CD4-positive, alpha-beta T cell (primary cell): Measurements from ENCODE around the gene KDM8. TPM values are rescaled to one million over a fixed set of nuclear protein-coding genes. Genes with fewer than 3 reads are reported as not detected.
A peak's percentile ranks its signal among the peaks of the same experiment; 100 is the strongest.

Experiments
- ATAC-seq: fragments of 200-7000 bp; cut with Tn5 transposase; one replicate; pipeline ENCODE4 v1.10.0; 2022; ENCODE audit warnings: mild to moderate bottlenecking; ENCODE audit not compliant: poor library complexity
- CTCF ChIA-PET: fragments of 350-600 bp; sonication (Branson Sonifier 250); formaldehyde crosslinking; loops from one replicate; lab custom pipeline; 2021; ENCODE audit warnings: antibody characterized with exemption, inconsistent platforms; lab: Charles Lee
- POLR2A ChIA-PET: fragments of 350-600 bp; sonication (Branson Sonifier 250); formaldehyde crosslinking; loops from one replicate; lab custom pipeline; 2021; ENCODE audit warnings: antibody characterized with exemption, inconsistent platforms; lab: Charles Lee
- DNase-seq, 14 experiments: peaks; one replicate each; pipeline ENCODE4 v3.0.0-alpha.2; 2013 to 2020; ENCODE audit warnings: mixed read lengths in 2 of 14
- H3K27ac ChIP-seq, 2 donors: one replicate each; pipeline versions ENCODE4 v1.5.1 to v1.7.0; 2013; ENCODE audit warnings: low read length in 2 of 2, low read depth in 1 of 2, mild to moderate bottlenecking in 1 of 2
- H3K27me3 ChIP-seq, 2 experiments: 1 replicate in 1 of 2; 2 replicates in 1 of 2; pipeline versions ENCODE4 v1.6.1 to v1.7.0; 2013; ENCODE audit warnings: low read length in 2 of 2, control low read depth in 1 of 2, mild to moderate bottlenecking in 1 of 2, moderate library complexity in 1 of 2; ENCODE audit not compliant: insufficient read depth in 2 of 2, control insufficient read depth in 1 of 2
- H3K36me3 ChIP-seq: one replicate; pipeline ENCODE4 v1.6.1; 2013; ENCODE audit warnings: low read length, control low read depth; ENCODE audit not compliant: insufficient read depth
- H3K4me1 ChIP-seq: one replicate; pipeline ENCODE4 v1.6.1; 2013; ENCODE audit warnings: low read length, control low read depth; ENCODE audit not compliant: insufficient read depth
- H3K4me3 ChIP-seq: one replicate; pipeline ENCODE4 v1.5.1; 2013; ENCODE audit warnings: mild to moderate bottlenecking, low read length, moderate library complexity
- H3K9me3 ChIP-seq, 2 experiments: 1 replicate in 1 of 2; 2 replicates in 1 of 2; pipeline versions ENCODE4 v1.6.1 to v1.7.0; 2013; ENCODE audit warnings: low read length in 2 of 2, mild to moderate bottlenecking in 2 of 2, control low read depth in 1 of 2, moderate library complexity in 1 of 2; ENCODE audit not compliant: control insufficient read depth in 1 of 2, insufficient read depth in 1 of 2
- H3K27ac Mint-ChIP-seq: one replicate; pipeline ENCODE4 v1.8.0; 2020; ENCODE audit warnings: mixed read lengths
- H3K27me3 Mint-ChIP-seq: one replicate; pipeline ENCODE4 v1.8.0; 2021; ENCODE audit warnings: mixed read lengths
- H3K36me3 Mint-ChIP-seq: one replicate; pipeline ENCODE4 v1.8.0; 2021; ENCODE audit warnings: low read depth, mixed read lengths
- H3K4me1 Mint-ChIP-seq: one replicate; pipeline ENCODE4 v1.8.0; 2021; ENCODE audit warnings: low read depth, mixed read lengths
- H3K4me3 Mint-ChIP-seq: one replicate; pipeline ENCODE4 v1.8.0; 2020; ENCODE audit warnings: mild to moderate bottlenecking, mixed read lengths
- H3K9me3 Mint-ChIP-seq: one replicate; pipeline ENCODE4 v1.8.0; 2020; ENCODE audit warnings: mixed read lengths
- intact Hi-C, 2 experiments: fragments of 100-400 bp; cut with DNase I in 1 of 2; cut with micrococcal nuclease in 1 of 2; formaldehyde crosslinking; loops; one replicate each; pipeline versions ENCODE4 v1.15.1 to v1.9.0; 2023 to 2025; cut with DNase I, micrococcal nuclease
- total RNA-seq, 174 experiments: library from RNA in 2 of 174; stranded (reverse) in 2 of 174; gene quantifications; one replicate each; pipeline ENCODE4 v1.2.3 and lab custom pipeline; 2021 to 2026
- TF ChIP-seq, protein P1 (sequence below): fragments of 200-600 bp; IDR thresholded peaks from one replicate; pipeline ENCODE4 v1.8.0; 2022; ENCODE audit warnings: antibody characterized with exemption, mild to moderate bottlenecking

Gene KDM8
- total RNA-seq, 2 experiments from 2014 or later, result 15.1 to 17.3 TPM

DNA sequence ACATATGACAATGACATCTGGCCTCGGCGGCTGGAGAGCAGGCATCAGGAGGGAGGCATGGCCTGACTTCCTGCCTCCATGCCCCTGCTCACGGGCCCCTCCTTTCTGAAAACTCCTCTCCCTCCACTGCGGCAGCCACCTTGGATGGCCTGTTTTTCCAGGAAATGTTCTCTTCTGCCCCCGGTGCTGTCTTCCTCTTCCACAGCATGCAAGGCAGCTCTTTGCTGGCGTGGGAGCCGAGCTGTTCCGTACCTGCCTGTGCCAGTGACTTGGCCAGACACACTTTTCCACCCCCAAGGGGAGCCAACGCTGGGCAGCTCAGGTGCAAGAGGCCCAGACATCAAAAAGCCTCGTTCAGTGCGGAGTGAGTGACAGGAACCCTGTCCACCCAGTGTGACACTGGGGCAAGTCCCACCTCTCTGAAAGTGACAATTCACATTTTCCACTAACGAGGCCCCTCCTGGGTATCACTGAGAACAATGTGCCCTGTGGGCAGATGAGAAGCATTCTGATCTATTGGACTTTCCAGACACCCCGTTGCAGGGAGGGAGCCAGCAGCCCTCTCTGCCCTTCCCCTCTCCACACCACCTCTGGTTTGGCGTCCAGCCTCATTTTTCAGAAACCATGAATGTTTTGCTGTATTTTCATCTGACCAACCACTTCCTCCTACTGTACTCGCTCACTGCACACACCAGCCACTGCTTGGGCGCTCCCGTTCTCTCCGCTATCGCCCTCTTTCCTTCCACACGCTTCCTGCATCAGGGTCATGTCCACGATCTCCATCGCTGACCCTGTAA is 34.1 kb downstream of the KDM8 start:
- peaks cover 84% of the 10 kb centered on the region for H3K4me1 Mint-ChIP-seq
- intact Hi-C loops, result loop anchor here in 1 of 2 experiments (5.0 kb wide), 1 partner anchor 210 kb away; no protein-coding TSS in a partner anchor
- H3K27me3 Mint-ChIP-seq, result no peaks in the 10 kb centered on the region
- ChIA-PET CTCF (interaction anchor here (0.6 to 4.5 kb wide), 8 partner anchors 12 to 167 kb away, joined by 3 to 28 read pairs (median 3); partner anchors contain the start of gene IL21R), POLR2A (interaction anchor here (0.6 to 11.7 kb wide), 25 partner anchors 10 to 218 kb away, joined by 3 to 145 read pairs (median 5); partner anchors contain the start of genes IL21R and KDM8)
- H3K4me1 ChIP-seq, result peaks cover 80% of the 10 kb centered on the region
- H3K9me3 ChIP-seq, result no peaks in the 10 kb centered on the region
- peak overlapping the region; percentile 94 to 95 for H3K27ac ChIP-seq
- peaks cover 4% of the 10 kb centered on the region for H3K36me3 ChIP-seq
- no peaks in the 10 kb centered on the region for H3K9me3 Mint-ChIP-seq
- TF ChIP-seq, protein P1, sequence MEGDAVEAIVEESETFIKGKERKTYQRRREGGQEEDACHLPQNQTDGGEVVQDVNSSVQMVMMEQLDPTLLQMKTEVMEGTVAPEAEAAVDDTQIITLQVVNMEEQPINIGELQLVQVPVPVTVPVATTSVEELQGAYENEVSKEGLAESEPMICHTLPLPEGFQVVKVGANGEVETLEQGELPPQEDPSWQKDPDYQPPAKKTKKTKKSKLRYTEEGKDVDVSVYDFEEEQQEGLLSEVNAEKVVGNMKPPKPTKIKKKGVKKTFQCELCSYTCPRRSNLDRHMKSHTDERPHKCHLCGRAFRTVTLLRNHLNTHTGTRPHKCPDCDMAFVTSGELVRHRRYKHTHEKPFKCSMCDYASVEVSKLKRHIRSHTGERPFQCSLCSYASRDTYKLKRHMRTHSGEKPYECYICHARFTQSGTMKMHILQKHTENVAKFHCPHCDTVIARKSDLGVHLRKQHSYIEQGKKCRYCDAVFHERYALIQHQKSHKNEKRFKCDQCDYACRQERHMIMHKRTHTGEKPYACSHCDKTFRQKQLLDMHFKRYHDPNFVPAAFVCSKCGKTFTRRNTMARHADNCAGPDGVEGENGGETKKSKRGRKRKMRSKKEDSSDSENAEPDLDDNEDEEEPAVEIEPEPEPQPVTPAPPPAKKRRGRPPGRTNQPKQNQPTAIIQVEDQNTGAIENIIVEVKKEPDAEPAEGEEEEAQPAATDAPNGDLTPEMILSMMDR, result no peak
- H3K4me3 ChIP-seq, result peak overlapping the region; percentile 13
- no peaks in the 10 kb centered on the region for H3K27me3 ChIP-seq
- H3K27ac Mint-ChIP-seq, result peak overlapping the region; percentile 95
- DNase-seq, result peak in 13 of 14 experiments; percentile 44 to 87 (median 63)
- peak overlapping the region; percentile 85 for H3K4me3 Mint-ChIP-seq
- peaks cover 5% of the 10 kb centered on the region for H3K36me3 Mint-ChIP-seq
- ATAC-seq, result peak; percentile 39

- ATAC-seq (no peak), DNase-seq (peak in 8 of 14 experiments; percentile 16 to 60 (median 46))
- Mint-ChIP-seq H3K36me3 (peaks cover 6% of the 10 kb centered on the region), H3K27me3 (no peaks in the 10 kb centered on the region), H3K4me1 (peaks cover 84% of the 10 kb centered on the region), H3K27ac (peak overlapping the region; percentile 95), H3K9me3 (no peaks in the 10 kb centered on the region), H3K4me3 (peak overlapping the region; percentile 85)
- CTCF ChIA-PET, result interaction anchor here (0.6 to 4.5 kb wide), 6 partner anchors 11 to 130 kb away, joined by 3 to 28 read pairs (median 4); no protein-coding TSS in a partner anchor
- H3K27ac ChIP-seq, result peak overlapping the region; percentile 94 to 95
- H3K4me1 ChIP-seq, result peaks cover 80% of the 10 kb centered on the region
- POLR2A ChIA-PET, result interaction anchor here (0.9 to 11.7 kb wide), 11 partner anchors 11 to 167 kb away, joined by 3 to 145 read pairs (median 5); partner anchors contain the start of gene IL21R
- no peaks in the 10 kb centered on the region for H3K27me3 ChIP-seq
- no peaks in the 10 kb centered on the region for H3K9me3 ChIP-seq
- intact Hi-C loops, result loop anchor here in 1 of 2 experiments (5.0 kb wide), 1 partner anchor 209 kb away; no protein-coding TSS in a partner anchor
- TF ChIP-seq, protein P1, result no peak
- H3K36me3 ChIP-seq, result peaks cover 4% of the 10 kb centered on the region
- peak overlapping the region; percentile 13 for H3K4me3 ChIP-seq
Observed at GRCh38 chr16:27238016-27238587, 34.8 kb downstream of the KDM8 start.

- TF ChIP-seq, protein P1, result no peak
- Mint-ChIP-seq H3K27me3 (no peaks in the 10 kb centered on the region), H3K9me3 (no peaks in the 10 kb centered on the region), H3K4me3 (peak overlapping the region; percentile 85), H3K4me1 (peaks cover 84% of the 10 kb centered on the region), H3K27ac (peak overlapping the region; percentile 95), H3K36me3 (peaks cover 6% of the 10 kb centered on the region)
- H3K36me3 ChIP-seq, result peaks cover 4% of the 10 kb centered on the region
- ATAC-seq, result no peak
- ChIA-PET CTCF (interaction anchor here (1.2 to 4.5 kb wide), 3 partner anchors 11 to 129 kb away, joined by 3 to 28 read pairs (median 6); no protein-coding TSS in a partner anchor), POLR2A (interaction anchor here (0.9 to 11.7 kb wide), 5 partner anchors 11 to 128 kb away, joined by 3 to 145 read pairs (median 5); no protein-coding TSS in a partner anchor)
- no peaks in the 10 kb centered on the region for H3K9me3 ChIP-seq
- intact Hi-C loops, result loop anchor here in 1 of 2 experiments (5.0 kb wide), 1 partner anchor 209 kb away; no protein-coding TSS in a partner anchor
- peak in 1 of 14 experiments; percentile 2 for DNase-seq
- peak overlapping the region; percentile 42 to 95 for H3K27ac ChIP-seq
- H3K4me1 ChIP-seq, result peaks cover 80% of the 10 kb centered on the region
- no peak overlapping the region for H3K4me3 ChIP-seq
- H3K27me3 ChIP-seq, result no peaks in the 10 kb centered on the region
Observed at GRCh38 chr16:27238591-27238990, 35.3 kb downstream of the KDM8 start.
